Thoracic aorta endothelial cell (primary cell): ENCODE measurements around the gene CTPS2. TPM values are rescaled to one million over a fixed set of nuclear protein-coding genes. Genes with fewer than 3 reads are reported as not detected.

Experiments
- small RNA-seq: library from RNA; depleted of rRNA; stranded (forward); fragments of <200 nt; gene quantifications from one replicate; pipeline ENCODE3, GENCODE V24; 2012
- total RNA-seq: library from RNA; depleted of rRNA; stranded (reverse); fragments of >200 nt; gene quantifications from 2 replicates; pipeline ENCODE4 v1.2.3, GENCODE V29; 2012

Gene CTPS2, protein sequence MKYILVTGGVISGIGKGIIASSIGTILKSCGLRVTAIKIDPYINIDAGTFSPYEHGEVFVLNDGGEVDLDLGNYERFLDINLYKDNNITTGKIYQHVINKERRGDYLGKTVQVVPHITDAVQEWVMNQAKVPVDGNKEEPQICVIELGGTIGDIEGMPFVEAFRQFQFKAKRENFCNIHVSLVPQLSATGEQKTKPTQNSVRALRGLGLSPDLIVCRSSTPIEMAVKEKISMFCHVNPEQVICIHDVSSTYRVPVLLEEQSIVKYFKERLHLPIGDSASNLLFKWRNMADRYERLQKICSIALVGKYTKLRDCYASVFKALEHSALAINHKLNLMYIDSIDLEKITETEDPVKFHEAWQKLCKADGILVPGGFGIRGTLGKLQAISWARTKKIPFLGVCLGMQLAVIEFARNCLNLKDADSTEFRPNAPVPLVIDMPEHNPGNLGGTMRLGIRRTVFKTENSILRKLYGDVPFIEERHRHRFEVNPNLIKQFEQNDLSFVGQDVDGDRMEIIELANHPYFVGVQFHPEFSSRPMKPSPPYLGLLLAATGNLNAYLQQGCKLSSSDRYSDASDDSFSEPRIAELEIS
- total RNA-seq = 16.5 and 18.5 TPM in 2 replicates

DNA sequence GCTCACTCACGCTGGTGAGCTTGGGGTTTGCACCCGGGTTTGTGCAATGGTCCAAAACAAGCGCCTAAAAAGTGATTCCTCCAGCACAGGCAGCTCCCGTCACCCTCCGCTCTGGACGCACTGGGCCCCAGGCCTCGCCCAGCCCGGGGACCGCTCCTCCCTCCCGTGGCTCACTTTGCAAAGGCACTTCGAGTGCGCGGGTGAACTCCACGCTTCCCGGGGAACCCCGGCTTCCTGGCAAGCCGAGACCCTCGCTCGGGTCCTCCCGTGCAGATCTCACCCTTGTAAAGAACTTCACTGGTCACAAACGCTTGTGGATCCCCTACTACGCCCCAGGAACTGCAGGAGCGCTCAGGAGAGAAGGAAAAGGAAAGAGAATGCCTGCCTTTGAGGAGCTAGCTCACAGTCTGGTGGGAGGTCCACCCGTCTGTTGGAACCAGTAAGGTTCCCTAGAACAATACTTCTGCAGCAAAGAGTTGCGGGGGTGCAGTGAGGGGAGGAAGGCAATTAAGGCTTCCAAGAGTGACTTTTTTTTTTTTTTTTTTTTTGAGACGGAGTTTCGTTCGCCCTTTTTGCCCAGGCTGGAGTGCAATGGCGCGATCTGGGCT lies at the start of gene CTPS2:
Gene CTPS2 (minus strand): TSS at position 122 of the 608 bp plus-strand sequence. CDS start 9,767 bp downstream, outside the sequence.

DNA sequence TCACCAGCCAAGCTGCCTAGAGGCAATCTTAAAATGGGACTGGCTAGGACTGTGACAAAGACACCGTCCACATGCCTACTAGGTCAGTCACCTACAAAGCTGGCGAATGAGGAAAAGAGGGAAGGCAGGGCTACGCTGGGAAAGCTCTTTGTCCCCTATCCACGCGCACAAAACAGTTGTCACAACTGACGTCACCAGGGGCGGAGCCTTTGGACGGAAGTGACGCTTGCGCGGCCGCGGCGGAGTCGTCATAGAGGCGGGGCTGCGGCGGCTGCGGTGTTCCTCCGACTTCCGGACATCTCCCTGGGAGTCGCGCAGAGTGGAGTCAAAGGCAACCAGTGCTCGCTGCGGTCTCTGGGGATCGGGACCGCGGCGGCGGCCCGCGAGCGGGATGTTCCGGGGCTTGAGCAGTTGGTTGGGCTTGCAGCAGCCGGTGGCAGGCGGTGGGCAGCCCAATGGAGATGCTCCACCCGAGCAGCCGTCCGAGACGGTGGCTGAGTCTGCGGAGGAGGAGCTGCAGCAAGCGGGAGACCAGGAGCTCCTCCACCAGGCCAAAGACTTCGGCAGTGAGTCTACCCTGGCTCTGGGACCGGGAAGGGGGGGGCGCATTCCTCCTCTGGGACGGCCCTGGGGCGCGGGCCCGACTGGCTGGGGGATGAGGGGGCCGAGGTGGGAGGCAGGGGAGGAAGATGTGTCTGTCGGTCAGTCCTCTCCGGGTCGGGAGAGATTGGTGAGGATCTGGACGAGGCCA lies 7.0 kb upstream of the CTPS2 start, which contains the start of gene SYAP1:
Gene SYAP1 (plus strand): TSS at position 279 of the 751 bp plus-strand sequence. CDS start 113 bp downstream, at position 392.

DNA sequence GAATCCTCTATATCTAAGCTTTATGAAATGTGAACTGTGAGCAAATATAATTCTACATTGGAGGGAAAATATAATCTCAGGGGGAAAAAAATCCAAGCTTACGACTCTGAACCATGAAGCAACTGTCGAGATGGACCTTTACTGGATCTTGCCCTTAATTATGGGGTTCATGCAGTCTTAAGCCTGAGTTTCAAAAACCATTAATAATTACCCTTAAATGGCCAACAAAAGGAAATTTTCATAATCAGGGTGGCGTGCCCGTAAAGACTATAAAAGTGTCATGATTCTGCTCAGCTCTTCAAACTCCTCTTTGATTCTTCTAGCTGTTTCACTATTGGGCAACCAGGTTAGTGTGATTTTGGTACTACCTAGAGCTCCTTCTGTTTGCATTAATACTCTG lies 62.6 kb downstream of the CTPS2 start, which contains the start of gene S100G:
Gene S100G (plus strand): TSS at position 301 of the 400 bp plus-strand sequence. CDS start 849 bp downstream, outside the sequence.

Small RNA genes lying within 50 kb of the gene (small RNA-seq; reads per million reads assigned to genes)
- gene MIR548AM = not detected

Other genes with a start within 250 kb of the CTPS2 start
- gene S100G, start 62.5 kb downstream of the CTPS2 start, total RNA-seq = not detected in 2 replicates
- 31.6 and 43.2 TPM in 2 replicates for gene SYAP1, start 6.9 kb upstream of the CTPS2 start, total RNA-seq
- 11.2 and 19.3 TPM in 2 replicates for gene TXLNG, start 73.8 kb upstream of the CTPS2 start, total RNA-seq
- gene RBBP7, start 157.7 kb upstream of the CTPS2 start, total RNA-seq = 179 and 189 TPM in 2 replicates
- 4.4 and 6.5 TPM in 2 replicates for gene REPS2, start 234.0 kb upstream of the CTPS2 start, total RNA-seq